GM20000 (cell line): Measurements from ENCODE around the gene EHD2.
"Not testable (repeated sequence)": the region's sequence is repeated elsewhere in the genome, so short reads cannot be mapped to it uniquely, and the experiment has no call there.

Experiments used
- DNase-seq: peaks from one replicate; pipeline ENCODE4 v3.0.0; 2012; ENCODE audit warnings: low spot score
- CTCF ChIP-seq: IDR thresholded peaks from 2 replicates; pipeline ENCODE4 v1.5.1; 2012; ENCODE audit warnings: mild to moderate bottlenecking, control low read depth; ENCODE audit errors: extremely low read depth, missing control alignments

The EHD2 gene

GRCh38 chr19:47713046-47714021, at the start of gene EHD2:
Gene EHD2 (plus strand): TSS chr19:47713422. CDS start chr19:47716613, 3,191 bp downstream.
- peak; percentile 68 for TF ChIP-seq CTCF
- peak; percentile 75 for DNase-seq

- no peak for TF ChIP-seq CTCF
- DNase-seq = no peak
Measured at GRCh38 chr19:47663435-47663910, 49.7 kb upstream of the EHD2 start.

GRCh38 chr19:47663911-47664771, 49.1 kb upstream of the EHD2 start:
- TF ChIP-seq CTCF = no peak
- DNase-seq = no peak

- DNase-seq = not testable (repeated sequence)
Measured at GRCh38 chr19:47668556-47668955, 44.7 kb upstream of the EHD2 start.

GRCh38 chr19:47670736-47671135, 42.5 kb upstream of the EHD2 start:
- no peak for TF ChIP-seq CTCF
- DNase-seq = no peak

- no peak for TF ChIP-seq CTCF
- DNase-seq = no peak
Measured at GRCh38 chr19:47671499-47671898, 41.7 kb upstream of the EHD2 start.

- TF ChIP-seq CTCF = no peak
- DNase-seq = no peak
Measured at GRCh38 chr19:47673426-47673825, 39.8 kb upstream of the EHD2 start.
